Measurements from ENCODE around the gene PCSK1N.
"Not testable (repeated sequence)": the region's sequence is repeated elsewhere in the genome, so short reads cannot be mapped to it uniquely, and the experiment has no call there.

The PCSK1N gene

GRCh38 chrX:48835524-48836329 is at the start of gene PCSK1N:
TSS of gene PCSK1N (minus strand) at chrX:48835610. CDS start at chrX:48835532, 78 bp downstream.
- DNase-seq (ENCODE audit: low spot score), result no peak

GRCh38 chrX:48883729-48884128 is 48.3 kb upstream of the PCSK1N start:
- no peak for DNase-seq (ENCODE audit: low spot score)

GRCh38 chrX:48876944-48877343 is 41.5 kb upstream of the PCSK1N start:
- DNase-seq (ENCODE audit: low spot score), result not testable (repeated sequence)

- DNase-seq (ENCODE audit: low spot score), result not testable (repeated sequence)
These were observed 36.6 kb upstream of the PCSK1N start for GRCh38 chrX:48872017-48872416.

- peak; percentile 29 for DNase-seq (ENCODE audit: low spot score)
These were observed 28.8 kb upstream of the PCSK1N start for GRCh38 chrX:48864210-48864609.

GRCh38 chrX:48854898-48855297 is 19.5 kb upstream of the PCSK1N start:
- no peak for DNase-seq (ENCODE audit: low spot score)

- not testable (repeated sequence) for DNase-seq (ENCODE audit: low spot score)
These were observed 18.9 kb upstream of the PCSK1N start for GRCh38 chrX:48854121-48854804.

- DNase-seq (ENCODE audit: low spot score), result not testable (repeated sequence)
These were observed 18.1 kb upstream of the PCSK1N start for GRCh38 chrX:48853494-48853893.

- DNase-seq (ENCODE audit: low spot score), result no peak
These were observed 17.4 kb upstream of the PCSK1N start for GRCh38 chrX:48852857-48853256.

GRCh38 chrX:48848847-48849246 is 13.4 kb upstream of the PCSK1N start:
- DNase-seq (ENCODE audit: low spot score), result no peak

GRCh38 chrX:48839686-48840085 is 4.3 kb upstream of the PCSK1N start:
- no peak for DNase-seq (ENCODE audit: low spot score)

- no peak for DNase-seq (ENCODE audit: low spot score)
These were observed 1.1 kb downstream of the PCSK1N start for GRCh38 chrX:48834383-48834709.

- no peak for DNase-seq (ENCODE audit: low spot score)
These were observed 1.8 kb downstream of the PCSK1N start for GRCh38 chrX:48833542-48834138.

GRCh38 chrX:48831909-48832291 is 3.5 kb downstream of the PCSK1N start:
- DNase-seq (ENCODE audit: low spot score), result no peak

GRCh38 chrX:48831136-48831908 is 4.1 kb downstream of the PCSK1N start:
- no peak for DNase-seq (ENCODE audit: low spot score)

- no peak for DNase-seq (ENCODE audit: low spot score)
These were observed 6.2 kb downstream of the PCSK1N start for GRCh38 chrX:48829016-48829735.

- DNase-seq (ENCODE audit: low spot score), result no peak
These were observed 7.8 kb downstream of the PCSK1N start for GRCh38 chrX:48827654-48827968.

- DNase-seq (ENCODE audit: low spot score), result no peak
These were observed 8.3 kb downstream of the PCSK1N start for GRCh38 chrX:48826876-48827653.

GRCh38 chrX:48826135-48826875 is 9.1 kb downstream of the PCSK1N start, which contains the start of gene ERAS:
TSS of gene ERAS (plus strand) at chrX:48826513. CDS start at chrX:48829124, 2,611 bp downstream.
- DNase-seq (ENCODE audit: low spot score), result no peak

GRCh38 chrX:48824066-48824465 is 11.3 kb downstream of the PCSK1N start:
- no peak for DNase-seq (ENCODE audit: low spot score)
